Prostate gland (tissue), 2 donors: ENCODE data around the gene CMPK2. TPM values are rescaled to one million over a fixed set of nuclear protein-coding genes. Genes with fewer than 3 reads are reported as not detected.

Source experiments
- DNase-seq: peaks from one replicate; pipeline ENCODE4 v3.0.0-alpha.2; 2019; ENCODE audit warnings: low spot score
- H3K27ac ChIP-seq, 2 donors: fragments of 200-600 bp; sonication (generic); 2 replicates each; pipeline ENCODE4 v1.5.1; 2017 to 2019
- H3K27me3 ChIP-seq: fragments of 200-600 bp; sonication (generic); replicated peaks from 2 replicates; pipeline ENCODE4 v1.5.1; 2019; ENCODE audit not compliant: insufficient read depth
- H3K36me3 ChIP-seq, 2 donors: fragments of 200-600 bp; sonication (generic); 1 replicate in 1 of 2; 2 replicates in 1 of 2; pipeline versions ENCODE4 v1.5.1 to v1.8.1; 2017 to 2019
- H3K4me1 ChIP-seq: fragments of 200-600 bp; sonication (generic); replicated peaks from 2 replicates; pipeline ENCODE4 v1.5.1; 2019
- H3K4me3 ChIP-seq, 2 donors: fragments of 200-600 bp; sonication (generic); 2 replicates each; pipeline ENCODE4 v1.5.1; 2017 to 2019
- H3K9me3 ChIP-seq: fragments of 200-600 bp; sonication (generic); 2 replicates; pipeline ENCODE4 v1.5.1; 2017
- POLR2A ChIP-seq: fragments of 450-650 bp; IDR thresholded peaks from one replicate; pipeline ENCODE4 v1.6.1; 2016; ENCODE audit warnings: antibody characterized with exemption, mild to moderate bottlenecking
- POLR2AphosphoS5 ChIP-seq: sonication (generic); formaldehyde crosslinking; IDR thresholded peaks from one replicate; pipeline ENCODE4 v1.6.1; 2017; ENCODE audit warnings: antibody characterized with exemption
- WGBS: methylation state at CpG from one replicate; pipeline ENCODE4 v1.1.5; 2018; 5-methylcytosine and 5-hydroxymethylcytosine counted together
- intact Hi-C: fragments of 100-400 bp; cut with DNase I; formaldehyde crosslinking; loops from one replicate; pipeline ENCODE4 v1.14.2; 2022
- total RNA-seq, 2 donors: library from RNA; depleted of rRNA; stranded (reverse); fragments of >200 nt; gene quantifications; one replicate each; pipeline ENCODE4 v1.1.0, GENCODE V29; 2016
- TF ChIP-seq, protein P1 (sequence below), 4 experiments: fragments of 200-600 bp in 2 of 4; fragments of 450-650 bp in 2 of 4; sonication (generic) in 2 of 4; IDR thresholded peaks; 1 replicate in 3 of 4; 2 replicates in 1 of 4; pipeline ENCODE4 v1.5.1; 2016 to 2019; ENCODE audit warnings: antibody characterized with exemption in 4 of 4, mild to moderate bottlenecking in 2 of 4, moderate library complexity in 2 of 4

CMPK2 gene
- total RNA-seq, 2 donors from 2014 or later = 13.4 to 13.7 TPM

DNA sequence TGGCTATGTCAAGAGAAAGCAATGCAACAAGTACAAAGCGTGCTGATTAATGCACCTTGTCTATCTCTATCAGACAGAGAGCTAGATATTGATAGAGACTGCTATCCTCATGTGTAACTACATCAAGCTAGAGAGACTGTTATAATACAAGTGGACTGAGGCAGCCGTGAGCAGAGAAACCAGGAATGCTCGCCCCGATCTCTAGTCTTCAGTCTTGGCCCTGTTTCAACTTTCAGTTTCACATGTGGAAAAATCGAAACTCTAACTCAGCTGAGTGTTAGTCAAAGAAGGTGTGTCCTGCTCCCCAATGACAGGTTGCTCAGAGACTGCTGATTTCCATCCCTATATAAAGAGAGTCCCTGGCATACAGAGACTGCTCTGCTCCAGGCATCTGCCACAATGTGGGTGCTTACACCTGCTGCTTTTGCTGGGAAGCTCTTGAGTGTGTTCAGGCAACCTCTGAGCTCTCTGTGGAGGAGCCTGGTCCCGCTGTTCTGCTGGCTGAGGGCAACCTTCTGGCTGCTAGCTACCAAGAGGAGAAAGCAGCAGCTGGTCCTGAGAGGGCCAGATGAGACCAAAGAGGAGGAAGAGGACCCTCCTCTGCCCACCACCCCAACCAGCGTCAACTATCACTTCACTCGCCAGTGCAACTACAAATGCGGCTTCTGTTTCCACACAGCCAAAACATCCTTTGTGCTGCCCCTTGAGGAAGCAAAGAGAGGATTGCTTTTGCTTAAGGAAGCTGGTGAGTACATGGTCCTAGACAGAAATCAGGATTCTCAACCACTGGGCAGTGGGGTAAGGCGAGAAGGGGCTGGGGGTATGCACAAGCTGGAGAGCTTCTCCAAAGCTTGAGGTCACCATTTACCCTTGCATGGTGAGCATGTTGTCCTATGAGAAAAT, 11.9 kb upstream of the CMPK2 start, which contains the start of gene RSAD2:
Gene RSAD2 (plus strand): TSS at position 376 of the 903 bp plus-strand sequence. CDS start 24 bp downstream, at position 400.
- no peaks in the 10 kb centered on the region for H3K36me3 ChIP-seq
- intact Hi-C loops = no loop called here
- peak within 1 kb of the TSS; percentile 18 to 20 for H3K4me3 ChIP-seq
- peak; percentile 19 for TF ChIP-seq POLR2A
- TF ChIP-seq POLR2AphosphoS5 = peak; percentile 15
- TF ChIP-seq, protein P1, sequence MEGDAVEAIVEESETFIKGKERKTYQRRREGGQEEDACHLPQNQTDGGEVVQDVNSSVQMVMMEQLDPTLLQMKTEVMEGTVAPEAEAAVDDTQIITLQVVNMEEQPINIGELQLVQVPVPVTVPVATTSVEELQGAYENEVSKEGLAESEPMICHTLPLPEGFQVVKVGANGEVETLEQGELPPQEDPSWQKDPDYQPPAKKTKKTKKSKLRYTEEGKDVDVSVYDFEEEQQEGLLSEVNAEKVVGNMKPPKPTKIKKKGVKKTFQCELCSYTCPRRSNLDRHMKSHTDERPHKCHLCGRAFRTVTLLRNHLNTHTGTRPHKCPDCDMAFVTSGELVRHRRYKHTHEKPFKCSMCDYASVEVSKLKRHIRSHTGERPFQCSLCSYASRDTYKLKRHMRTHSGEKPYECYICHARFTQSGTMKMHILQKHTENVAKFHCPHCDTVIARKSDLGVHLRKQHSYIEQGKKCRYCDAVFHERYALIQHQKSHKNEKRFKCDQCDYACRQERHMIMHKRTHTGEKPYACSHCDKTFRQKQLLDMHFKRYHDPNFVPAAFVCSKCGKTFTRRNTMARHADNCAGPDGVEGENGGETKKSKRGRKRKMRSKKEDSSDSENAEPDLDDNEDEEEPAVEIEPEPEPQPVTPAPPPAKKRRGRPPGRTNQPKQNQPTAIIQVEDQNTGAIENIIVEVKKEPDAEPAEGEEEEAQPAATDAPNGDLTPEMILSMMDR (IDR thresholded peaks at IDR 0.05) = no peak
- H3K4me1 ChIP-seq = no peaks in the 10 kb centered on the region
- peak; percentile 28 for DNase-seq
- no peak within 1 kb of the TSS for H3K27ac ChIP-seq
- no peaks in the 10 kb centered on the region for H3K9me3 ChIP-seq
- H3K27me3 ChIP-seq = no peaks in the 10 kb centered on the region
- 37% methylated on average over 10 of the region's 10 CpGs for WGBS

DNA sequence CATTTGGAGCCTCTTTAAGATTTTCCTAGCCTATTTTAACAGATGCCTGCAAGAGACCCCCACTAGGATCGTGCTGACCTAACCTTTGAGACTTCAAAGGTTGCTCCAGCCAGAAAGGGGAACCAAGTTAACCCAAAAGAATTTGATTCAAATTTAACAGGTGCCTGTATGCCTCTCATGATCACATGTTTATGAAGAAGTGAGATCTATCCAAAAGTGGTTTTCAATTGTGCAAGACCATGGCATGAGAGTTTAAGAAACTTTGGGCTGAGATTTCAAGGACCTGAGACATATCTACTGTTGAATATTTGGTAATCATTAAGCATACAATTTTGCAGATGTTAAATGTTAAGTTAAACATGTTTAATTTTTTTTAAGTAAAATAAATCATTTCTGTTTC, 10.6 kb upstream of the CMPK2 start:
- H3K36me3 ChIP-seq = no peaks in the 10 kb centered on the region
- no peak overlapping the region for H3K27ac ChIP-seq
- intact Hi-C loops = no loop called here
- no peak for DNase-seq
- no peak overlapping the region for H3K4me3 ChIP-seq
- WGBS = 92% methylated on average over 1 of the region's 1 CpG
- no peaks in the 10 kb centered on the region for H3K9me3 ChIP-seq
- no peaks in the 10 kb centered on the region for H3K27me3 ChIP-seq
- no peaks in the 10 kb centered on the region for H3K4me1 ChIP-seq
- TF ChIP-seq POLR2AphosphoS5 (no peak), POLR2A (no peak)
- TF ChIP-seq, protein P1 (IDR thresholded peaks at IDR 0.05) = no peak

DNA sequence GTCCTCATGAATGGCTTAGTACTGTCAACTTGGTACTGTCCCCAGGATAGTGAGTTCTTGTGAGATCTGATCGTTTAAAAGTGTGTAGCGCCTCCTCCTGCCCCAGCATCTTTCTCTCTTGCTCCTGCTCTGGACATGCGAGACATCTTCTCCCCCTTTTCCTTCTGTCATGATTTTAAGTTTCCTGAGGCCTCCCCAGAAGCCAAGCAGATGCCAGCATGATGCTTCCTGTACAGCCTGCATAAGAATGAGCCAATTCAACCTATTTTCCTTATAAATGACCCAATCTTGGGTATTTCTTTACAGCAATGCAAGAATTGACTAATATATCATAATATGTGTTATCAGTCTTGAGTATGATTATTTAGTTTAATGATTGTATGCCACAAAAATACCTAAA, 8.3 kb upstream of the CMPK2 start:
- no peak for DNase-seq
- no peaks in the 10 kb centered on the region for H3K4me1 ChIP-seq
- H3K9me3 ChIP-seq = no peaks in the 10 kb centered on the region
- no peaks in the 10 kb centered on the region for H3K27me3 ChIP-seq
- H3K4me3 ChIP-seq = no peak overlapping the region
- H3K27ac ChIP-seq = no peak overlapping the region
- no peaks in the 10 kb centered on the region for H3K36me3 ChIP-seq
- TF ChIP-seq, protein P1 (IDR thresholded peaks at IDR 0.05) = no peak
- no peak for TF ChIP-seq POLR2A
- TF ChIP-seq POLR2AphosphoS5 = no peak
- 100% methylated on average over 3 of the region's 3 CpGs for WGBS
- intact Hi-C loops = no loop called here

DNA sequence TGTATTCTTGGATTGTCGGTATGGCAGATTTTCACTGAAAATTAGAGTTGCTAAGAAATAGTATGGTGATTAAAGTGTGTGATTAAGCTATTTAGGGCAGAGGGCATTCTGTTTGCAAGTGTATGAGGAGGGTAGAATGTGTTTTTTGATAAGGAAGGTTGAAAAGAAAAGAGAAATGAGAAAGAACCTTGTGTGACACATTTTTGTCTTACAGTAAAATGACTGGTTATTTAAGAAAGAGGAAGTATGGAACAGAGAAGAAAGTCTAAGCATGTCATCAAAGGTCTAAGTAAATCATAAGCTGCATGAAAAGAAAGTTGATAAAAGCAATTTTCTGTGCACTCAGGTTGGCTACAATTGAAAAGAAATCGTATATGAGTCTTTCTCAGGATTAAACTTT, 6.7 kb upstream of the CMPK2 start:
- DNase-seq = no peak
- Histone ChIP-seq H3K9me3 (no peaks in the 10 kb centered on the region), H3K27me3 (no peaks in the 10 kb centered on the region), H3K36me3 (no peaks in the 10 kb centered on the region), H3K4me1 (no peaks in the 10 kb centered on the region), H3K27ac (no peak overlapping the region), H3K4me3 (no peak overlapping the region)
- intact Hi-C loops = no loop called here
- 85% methylated on average over 2 of the region's 2 CpGs for WGBS
- TF ChIP-seq POLR2AphosphoS5 (no peak), POLR2A (no peak)
- TF ChIP-seq, protein P1 (IDR thresholded peaks at IDR 0.05) = no peak

DNA sequence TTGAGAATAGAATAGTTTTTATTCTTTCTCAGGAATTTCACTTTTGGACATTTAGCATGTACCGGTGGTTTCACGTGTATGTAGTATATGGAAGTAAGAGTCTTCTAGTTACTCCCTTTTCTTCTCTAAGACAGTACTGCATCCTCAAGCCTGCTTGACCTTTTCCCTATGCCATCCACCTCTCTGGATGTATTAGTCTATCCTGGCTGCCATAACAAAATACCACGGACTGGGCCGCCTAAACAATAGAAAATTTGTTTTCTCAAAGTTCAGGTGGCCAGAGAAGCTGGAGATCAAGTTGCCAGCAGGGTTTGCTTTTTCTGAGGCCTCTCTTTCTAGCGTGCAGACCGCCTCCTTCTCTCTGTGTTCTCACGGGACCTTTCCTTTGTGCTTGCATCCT, 1.3 kb upstream of the CMPK2 start:
- Histone ChIP-seq H3K36me3 (no peaks in the 10 kb centered on the region), H3K4me3 (no peak overlapping the region), H3K9me3 (no peaks in the 10 kb centered on the region), H3K4me1 (no peaks in the 10 kb centered on the region), H3K27me3 (no peaks in the 10 kb centered on the region), H3K27ac (no peak overlapping the region)
- 90% methylated on average over 7 of the region's 7 CpGs for WGBS
- TF ChIP-seq POLR2A (no peak), POLR2AphosphoS5 (no peak)
- TF ChIP-seq, protein P1 (IDR thresholded peaks at IDR 0.05) = no peak
- intact Hi-C loops = no loop called here
- DNase-seq = no peak
